ENCODE results near the gene CAPZB. TPM values are rescaled to one million over a fixed set of nuclear protein-coding genes. Genes with fewer than 3 reads are reported as not detected.

The CAPZB gene
- total RNA-seq, 1 donor from 2014 or later, result 326 TPM

DNA sequence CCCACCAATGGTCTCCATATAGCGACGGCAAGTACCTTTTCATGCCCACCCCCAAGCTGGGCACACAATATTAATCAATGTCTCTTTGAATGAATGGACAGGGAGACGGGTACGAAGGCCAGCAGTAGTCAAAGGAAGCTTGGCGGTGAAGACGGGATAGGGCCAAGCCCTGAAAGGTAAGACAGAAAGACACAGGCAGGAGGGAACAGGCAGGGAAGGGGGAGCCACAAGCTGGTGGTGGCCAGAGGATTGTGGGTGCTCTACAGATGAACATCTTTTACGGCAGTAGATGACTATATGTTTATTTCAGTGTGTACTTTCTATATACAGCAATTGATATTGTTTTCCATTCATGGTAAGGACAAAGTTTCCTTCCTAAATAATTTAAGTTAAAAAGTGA lies 16.3 kb downstream of the CAPZB start:
- Mint-ChIP-seq H3K4me1 (ENCODE audit: low read depth, unreplicated experiment) (peaks cover 41% of the 10 kb centered on the region), H3K27me3 (ENCODE audit: unreplicated experiment) (peaks cover 4% of the 10 kb centered on the region), H3K4me3 (ENCODE audit: unreplicated experiment) (peak overlapping the region; percentile 64), H3K27ac (ENCODE audit: unreplicated experiment) (peak overlapping the region; percentile 53), H3K36me3 (ENCODE audit: unreplicated experiment) (peaks cover 3% of the 10 kb centered on the region), H3K9me3 (ENCODE audit: unreplicated experiment) (peaks cover 12% of the 10 kb centered on the region)
- DNase-seq, result no peak
- TF ChIP-seq, protein P1, sequence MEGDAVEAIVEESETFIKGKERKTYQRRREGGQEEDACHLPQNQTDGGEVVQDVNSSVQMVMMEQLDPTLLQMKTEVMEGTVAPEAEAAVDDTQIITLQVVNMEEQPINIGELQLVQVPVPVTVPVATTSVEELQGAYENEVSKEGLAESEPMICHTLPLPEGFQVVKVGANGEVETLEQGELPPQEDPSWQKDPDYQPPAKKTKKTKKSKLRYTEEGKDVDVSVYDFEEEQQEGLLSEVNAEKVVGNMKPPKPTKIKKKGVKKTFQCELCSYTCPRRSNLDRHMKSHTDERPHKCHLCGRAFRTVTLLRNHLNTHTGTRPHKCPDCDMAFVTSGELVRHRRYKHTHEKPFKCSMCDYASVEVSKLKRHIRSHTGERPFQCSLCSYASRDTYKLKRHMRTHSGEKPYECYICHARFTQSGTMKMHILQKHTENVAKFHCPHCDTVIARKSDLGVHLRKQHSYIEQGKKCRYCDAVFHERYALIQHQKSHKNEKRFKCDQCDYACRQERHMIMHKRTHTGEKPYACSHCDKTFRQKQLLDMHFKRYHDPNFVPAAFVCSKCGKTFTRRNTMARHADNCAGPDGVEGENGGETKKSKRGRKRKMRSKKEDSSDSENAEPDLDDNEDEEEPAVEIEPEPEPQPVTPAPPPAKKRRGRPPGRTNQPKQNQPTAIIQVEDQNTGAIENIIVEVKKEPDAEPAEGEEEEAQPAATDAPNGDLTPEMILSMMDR (IDR thresholded peaks at IDR 0.05; ENCODE audit: partially characterized antibody, unreplicated experiment), result no peak

DNA sequence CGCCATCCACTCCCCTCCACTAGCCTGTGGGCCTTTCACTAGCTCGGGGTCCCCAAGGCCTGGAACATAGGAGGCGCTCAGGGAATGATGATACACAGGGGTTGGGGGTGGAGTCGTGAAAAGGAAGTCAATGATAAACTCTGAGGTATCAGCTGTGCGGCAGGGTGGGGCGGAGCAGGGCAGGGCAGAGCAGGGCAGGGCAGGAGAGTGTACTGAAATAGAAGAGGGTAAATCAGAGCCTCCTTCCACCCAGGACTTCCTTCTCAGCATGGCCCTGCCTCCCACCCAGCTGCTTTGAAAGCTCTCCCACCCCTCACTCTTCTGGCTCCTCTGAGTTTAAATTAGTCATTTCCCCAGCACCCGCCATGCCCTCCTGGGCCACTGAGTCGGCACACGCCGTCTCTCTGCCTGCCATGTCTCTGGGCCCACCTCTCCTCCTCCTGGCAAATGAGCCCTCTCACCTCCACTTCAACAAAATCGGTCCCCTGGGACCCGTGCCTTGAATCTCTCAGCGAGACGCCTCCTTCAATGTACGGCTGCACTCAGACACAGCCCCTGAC lies 16.9 kb downstream of the CAPZB start:
- DNase-seq, result no peak
- peak overlapping the region; percentile 53 for H3K27ac Mint-ChIP-seq (ENCODE audit: unreplicated experiment)
- peaks cover 41% of the 10 kb centered on the region for H3K4me1 Mint-ChIP-seq (ENCODE audit: low read depth, unreplicated experiment)
- H3K36me3 Mint-ChIP-seq (ENCODE audit: unreplicated experiment), result peaks cover 3% of the 10 kb centered on the region
- peaks cover 4% of the 10 kb centered on the region for H3K27me3 Mint-ChIP-seq (ENCODE audit: unreplicated experiment)
- H3K4me3 Mint-ChIP-seq (ENCODE audit: unreplicated experiment), result peak overlapping the region; percentile 64
- H3K9me3 Mint-ChIP-seq (ENCODE audit: unreplicated experiment), result peaks cover 12% of the 10 kb centered on the region
- TF ChIP-seq, protein P1 (IDR thresholded peaks at IDR 0.05; ENCODE audit: partially characterized antibody, unreplicated experiment), result no peak

DNA sequence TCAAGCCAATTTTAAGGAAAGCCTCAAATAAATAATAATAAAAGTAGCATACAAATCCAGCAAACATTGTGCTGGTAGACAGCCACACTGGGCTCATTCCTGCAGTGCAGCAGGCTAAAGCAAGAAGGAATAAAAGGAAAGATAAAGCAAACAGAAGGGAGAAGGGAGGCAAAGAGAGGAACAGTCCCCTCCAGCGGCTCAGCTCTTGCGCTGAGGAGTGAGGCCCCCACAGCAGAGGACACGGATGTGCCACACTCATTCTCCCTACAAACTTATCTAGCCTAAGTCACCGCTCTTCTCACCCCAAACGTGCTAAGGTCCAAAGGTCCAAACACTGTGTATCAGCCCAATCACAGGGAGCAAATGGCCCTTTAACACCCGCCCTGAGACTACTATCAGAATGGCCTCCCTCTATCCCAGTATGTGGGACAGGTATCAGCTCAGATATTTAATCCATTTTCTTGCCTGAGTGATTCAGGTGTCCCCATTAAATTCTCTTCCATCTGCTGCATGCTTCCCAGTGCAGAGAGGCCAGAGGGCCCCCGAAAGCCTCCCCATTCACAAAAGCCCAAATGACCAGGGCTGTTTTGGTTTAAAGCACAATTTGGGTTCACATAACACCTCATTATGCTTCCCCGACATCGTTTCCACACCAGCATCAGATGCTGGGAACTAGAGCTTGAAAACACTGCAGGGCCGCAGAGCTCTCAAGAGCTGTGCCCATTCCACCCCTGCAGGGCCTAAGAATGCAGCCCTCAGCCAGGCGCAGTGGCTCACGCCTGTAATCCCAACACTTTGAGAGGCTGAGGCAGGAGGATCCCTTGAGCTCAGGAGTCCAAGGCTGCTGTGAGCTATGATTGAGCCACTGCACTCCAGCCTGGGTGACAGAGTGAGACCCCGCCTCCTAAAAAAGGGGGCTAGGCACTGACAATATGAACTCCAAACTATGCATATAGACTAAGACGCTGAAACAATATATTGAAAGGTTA lies 17.8 kb downstream of the CAPZB start:
- no peak for DNase-seq
- no peak overlapping the region for H3K4me3 Mint-ChIP-seq (ENCODE audit: unreplicated experiment)
- TF ChIP-seq, protein P1 (IDR thresholded peaks at IDR 0.05; ENCODE audit: partially characterized antibody, unreplicated experiment), result no peak
- H3K9me3 Mint-ChIP-seq (ENCODE audit: unreplicated experiment), result peaks cover 12% of the 10 kb centered on the region
- H3K36me3 Mint-ChIP-seq (ENCODE audit: unreplicated experiment), result peaks cover 3% of the 10 kb centered on the region
- peaks cover 4% of the 10 kb centered on the region for H3K27me3 Mint-ChIP-seq (ENCODE audit: unreplicated experiment)
- H3K27ac Mint-ChIP-seq (ENCODE audit: unreplicated experiment), result no peak overlapping the region
- peaks cover 44% of the 10 kb centered on the region for H3K4me1 Mint-ChIP-seq (ENCODE audit: low read depth, unreplicated experiment)

- Mint-ChIP-seq H3K4me1 (ENCODE audit: low read depth, unreplicated experiment) (peaks cover 37% of the 10 kb centered on the region), H3K9me3 (ENCODE audit: unreplicated experiment) (peaks cover 9% of the 10 kb centered on the region)
Observed at GRCh38 chr1:19466112-19466561, 19.2 kb downstream of the CAPZB start.

More at GRCh38 chr1:19466112-19466561, 19.2 kb downstream of the CAPZB start:
- Mint-ChIP-seq H3K27ac (ENCODE audit: unreplicated experiment) (peak overlapping the region; percentile 11), H3K27me3 (ENCODE audit: unreplicated experiment) (peaks cover 4% of the 10 kb centered on the region), H3K36me3 (ENCODE audit: unreplicated experiment) (peaks cover 3% of the 10 kb centered on the region), H3K4me3 (ENCODE audit: unreplicated experiment) (no peak overlapping the region)
- TF ChIP-seq, protein P1 (IDR thresholded peaks at IDR 0.05; ENCODE audit: partially characterized antibody, unreplicated experiment), result no peak
- no peak for DNase-seq
